Mesothelial cell of epicardium (in vitro differentiated cells): Measurements from ENCODE around the gene ZNF638. TPM values are rescaled to one million over a fixed set of nuclear protein-coding genes. Genes with fewer than 3 reads are reported as not detected.

Source experiments
- DNase-seq, 2 experiments: peaks; one replicate each; pipeline ENCODE4 v3.0.0; 2021; ENCODE audit warnings: low spot score in 2 of 2; ENCODE audit not compliant: unreplicated experiment in 2 of 2
- H3K27ac Mint-ChIP-seq: 2 replicates; pipeline ENCODE4 v1.8.0; 2021; ENCODE audit warnings: mixed read lengths
- H3K27me3 Mint-ChIP-seq: 2 replicates; pipeline ENCODE4 v1.8.0; 2021; ENCODE audit warnings: low read depth, mixed read lengths
- H3K36me3 Mint-ChIP-seq: 2 replicates; pipeline ENCODE4 v1.8.0; 2021; ENCODE audit warnings: mixed read lengths
- H3K4me1 Mint-ChIP-seq: 2 replicates; pipeline ENCODE4 v1.8.0; 2021; ENCODE audit warnings: mixed read lengths
- H3K4me3 Mint-ChIP-seq: 2 replicates; pipeline ENCODE4 v1.8.0; 2021; ENCODE audit warnings: mild to moderate bottlenecking, moderate library complexity, mixed read lengths
- H3K9me3 Mint-ChIP-seq: 2 replicates; pipeline ENCODE4 v1.8.0; 2021; ENCODE audit warnings: mixed read lengths
- total RNA-seq: library from RNA; stranded (reverse); gene quantifications from 3 replicates; pipeline ENCODE4 v1.2.1, GENCODE V29; 2021
- TF ChIP-seq, protein P1 (sequence below): fragments of 200-600 bp; sonication (generic); IDR thresholded peaks from one replicate; pipeline ENCODE4 v1.5.0; 2021; ENCODE audit warnings: antibody characterized with exemption; ENCODE audit not compliant: unreplicated experiment

The ZNF638 gene
- total RNA-seq, 1 donor from 2014 or later = 208 TPM

DNA sequence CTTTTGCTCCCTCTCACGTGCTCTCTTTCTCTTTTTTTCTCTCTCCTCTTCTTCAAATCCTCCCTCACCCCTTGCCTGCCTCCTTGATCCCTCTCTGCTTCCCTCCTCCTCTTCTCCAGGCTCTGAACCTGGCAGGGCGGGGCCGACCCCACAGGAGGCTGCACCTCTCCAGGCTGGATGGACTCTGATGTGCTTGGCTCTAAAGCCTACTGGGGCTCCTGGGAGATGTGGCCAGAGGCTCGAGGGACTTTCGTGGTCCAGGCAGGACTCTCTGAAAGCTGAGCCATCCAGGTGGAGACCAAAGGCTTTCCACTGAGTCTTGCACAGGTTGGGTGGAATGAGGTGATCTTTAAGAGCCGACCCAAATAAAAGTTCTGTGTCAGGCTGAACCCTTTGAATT is 147.2 kb downstream of the ZNF638 start:
- Mint-ChIP-seq H3K27me3 (peaks cover 15% of the 10 kb centered on the region), H3K4me1 (no peaks in the 10 kb centered on the region), H3K27ac (no peak overlapping the region), H3K9me3 (peaks cover 5% of the 10 kb centered on the region), H3K4me3 (no peak overlapping the region), H3K36me3 (no peaks in the 10 kb centered on the region)
- TF ChIP-seq, protein P1, sequence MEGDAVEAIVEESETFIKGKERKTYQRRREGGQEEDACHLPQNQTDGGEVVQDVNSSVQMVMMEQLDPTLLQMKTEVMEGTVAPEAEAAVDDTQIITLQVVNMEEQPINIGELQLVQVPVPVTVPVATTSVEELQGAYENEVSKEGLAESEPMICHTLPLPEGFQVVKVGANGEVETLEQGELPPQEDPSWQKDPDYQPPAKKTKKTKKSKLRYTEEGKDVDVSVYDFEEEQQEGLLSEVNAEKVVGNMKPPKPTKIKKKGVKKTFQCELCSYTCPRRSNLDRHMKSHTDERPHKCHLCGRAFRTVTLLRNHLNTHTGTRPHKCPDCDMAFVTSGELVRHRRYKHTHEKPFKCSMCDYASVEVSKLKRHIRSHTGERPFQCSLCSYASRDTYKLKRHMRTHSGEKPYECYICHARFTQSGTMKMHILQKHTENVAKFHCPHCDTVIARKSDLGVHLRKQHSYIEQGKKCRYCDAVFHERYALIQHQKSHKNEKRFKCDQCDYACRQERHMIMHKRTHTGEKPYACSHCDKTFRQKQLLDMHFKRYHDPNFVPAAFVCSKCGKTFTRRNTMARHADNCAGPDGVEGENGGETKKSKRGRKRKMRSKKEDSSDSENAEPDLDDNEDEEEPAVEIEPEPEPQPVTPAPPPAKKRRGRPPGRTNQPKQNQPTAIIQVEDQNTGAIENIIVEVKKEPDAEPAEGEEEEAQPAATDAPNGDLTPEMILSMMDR = no peak
- no peak for DNase-seq

DNA sequence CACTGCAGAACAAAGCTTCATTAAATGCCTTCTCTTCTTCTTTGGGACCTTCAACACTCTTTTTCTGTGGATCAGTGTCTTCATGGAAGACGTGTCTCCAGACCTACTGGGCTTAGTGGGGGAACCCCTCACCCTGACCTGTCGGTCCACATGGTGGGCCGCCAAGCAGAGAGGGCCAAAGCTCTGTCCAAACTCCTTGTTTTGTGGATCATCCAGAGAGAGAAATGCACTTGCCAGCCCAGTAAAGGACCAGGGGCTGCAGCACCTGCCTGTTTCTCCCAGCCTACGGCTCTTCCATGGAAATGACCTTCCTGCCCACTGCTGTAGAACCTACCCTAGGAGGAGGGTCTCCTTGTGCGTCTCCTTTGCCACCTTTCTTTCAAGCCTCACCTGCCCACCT is 147.7 kb downstream of the ZNF638 start:
- Mint-ChIP-seq H3K4me1 (no peaks in the 10 kb centered on the region), H3K27ac (no peak overlapping the region), H3K27me3 (peaks cover 15% of the 10 kb centered on the region), H3K36me3 (no peaks in the 10 kb centered on the region), H3K4me3 (no peak overlapping the region), H3K9me3 (peaks cover 5% of the 10 kb centered on the region)
- no peak for DNase-seq
- TF ChIP-seq, protein P1 = no peak

GRCh38 chr2:71481111-71481510 is 149.5 kb downstream of the ZNF638 start:
- Mint-ChIP-seq H3K36me3 (no peaks in the 10 kb centered on the region), H3K27ac (no peak overlapping the region), H3K4me1 (no peaks in the 10 kb centered on the region), H3K4me3 (no peak overlapping the region), H3K27me3 (peaks cover 15% of the 10 kb centered on the region), H3K9me3 (peaks cover 5% of the 10 kb centered on the region)
- DNase-seq = no peak
- TF ChIP-seq, protein P1 = no peak

GRCh38 chr2:71482055-71482454 is 150.5 kb downstream of the ZNF638 start:
- Mint-ChIP-seq H3K27ac (no peak overlapping the region), H3K36me3 (no peaks in the 10 kb centered on the region), H3K4me3 (no peak overlapping the region), H3K4me1 (no peaks in the 10 kb centered on the region), H3K27me3 (peaks cover 14% of the 10 kb centered on the region), H3K9me3 (peaks cover 5% of the 10 kb centered on the region)
- DNase-seq = no peak
- TF ChIP-seq, protein P1 = no peak

- TF ChIP-seq, protein P1 = no peak
- H3K27me3 Mint-ChIP-seq = peaks cover 9% of the 10 kb centered on the region
- no peaks in the 10 kb centered on the region for H3K9me3 Mint-ChIP-seq
- DNase-seq = no peak
- H3K4me3 Mint-ChIP-seq = no peak overlapping the region
- H3K36me3 Mint-ChIP-seq = no peaks in the 10 kb centered on the region
- no peaks in the 10 kb centered on the region for H3K4me1 Mint-ChIP-seq
- no peak overlapping the region for H3K27ac Mint-ChIP-seq
Measured at GRCh38 chr2:71483246-71483645, 151.7 kb downstream of the ZNF638 start.

- no peak for DNase-seq
- no peaks in the 10 kb centered on the region for H3K4me1 Mint-ChIP-seq
- no peaks in the 10 kb centered on the region for H3K36me3 Mint-ChIP-seq
- H3K9me3 Mint-ChIP-seq = no peaks in the 10 kb centered on the region
- no peak overlapping the region for H3K4me3 Mint-ChIP-seq
- H3K27ac Mint-ChIP-seq = no peak overlapping the region
- TF ChIP-seq, protein P1 = no peak
- peaks cover 3% of the 10 kb centered on the region for H3K27me3 Mint-ChIP-seq
Measured at GRCh38 chr2:71484354-71484753, 152.8 kb downstream of the ZNF638 start.
